Cardiac muscle cell (in vitro differentiated cells and primary cell): ENCODE results near the gene APAF1. TPM values are rescaled to one million over a fixed set of nuclear protein-coding genes. Genes with fewer than 3 reads are reported as not detected.

ENCODE experiments used
- DNase-seq, 2 donors: peaks; one replicate each; pipeline versions ENCODE4 v3.0.0 to v3.0.0-alpha.2; 2010 to 2017; ENCODE audit warnings: low read depth in 1 of 2, low spot score in 1 of 2
- H3K27ac ChIP-seq: fragments of 200-600 bp; sonication (generic); 2 replicates; pipeline ENCODE4 v1.5.1; 2016
- H3K27me3 ChIP-seq: fragments of 200-600 bp; sonication (generic); 2 replicates; pipeline ENCODE4 v1.6.0; 2016; ENCODE audit warnings: control low read depth
- H3K36me3 ChIP-seq: fragments of 200-600 bp; sonication (generic); 2 replicates; pipeline ENCODE4 v1.5.1; 2016; ENCODE audit warnings: control low read depth
- H3K4me1 ChIP-seq: fragments of 200-600 bp; sonication (generic); 2 replicates; pipeline ENCODE4 v1.8.1; 2017; ENCODE audit warnings: low read depth, mild to moderate bottlenecking, mixed run types
- H3K4me3 ChIP-seq: fragments of 200-600 bp; sonication (generic); 2 replicates; pipeline ENCODE4 v1.5.1; 2016; ENCODE audit warnings: mild to moderate bottlenecking
- H3K9me3 ChIP-seq: fragments of 200-600 bp; sonication (generic); 2 replicates; pipeline ENCODE4 v1.5.1; 2017; ENCODE audit warnings: low read depth, mild to moderate bottlenecking, control low read depth
- polyA plus RNA-seq: library from polyadenylated mRNA; unstranded; fragments of >200 nt; fragmentation: Nextera tagmentation; extraction: Ambion mirVana; gene quantifications from 2 replicates; pipeline ENCODE4 v1.2.1, GENCODE V29; 2016
- total RNA-seq: library from RNA; depleted of rRNA; stranded (reverse); fragments of >200 nt; gene quantifications from 2 replicates; pipeline ENCODE4 v1.2.3, GENCODE V29; 2016
- TF ChIP-seq, protein P1 (sequence below): IDR thresholded peaks from 2 replicates; pipeline ENCODE4 v1.5.1; 2012; ENCODE audit warnings: low read depth, mild to moderate bottlenecking, low read length

The APAF1 gene
- total and polyA plus RNA-seq, 2 experiments from 2014 or later: 11.8 to 13.8 TPM

DNA sequence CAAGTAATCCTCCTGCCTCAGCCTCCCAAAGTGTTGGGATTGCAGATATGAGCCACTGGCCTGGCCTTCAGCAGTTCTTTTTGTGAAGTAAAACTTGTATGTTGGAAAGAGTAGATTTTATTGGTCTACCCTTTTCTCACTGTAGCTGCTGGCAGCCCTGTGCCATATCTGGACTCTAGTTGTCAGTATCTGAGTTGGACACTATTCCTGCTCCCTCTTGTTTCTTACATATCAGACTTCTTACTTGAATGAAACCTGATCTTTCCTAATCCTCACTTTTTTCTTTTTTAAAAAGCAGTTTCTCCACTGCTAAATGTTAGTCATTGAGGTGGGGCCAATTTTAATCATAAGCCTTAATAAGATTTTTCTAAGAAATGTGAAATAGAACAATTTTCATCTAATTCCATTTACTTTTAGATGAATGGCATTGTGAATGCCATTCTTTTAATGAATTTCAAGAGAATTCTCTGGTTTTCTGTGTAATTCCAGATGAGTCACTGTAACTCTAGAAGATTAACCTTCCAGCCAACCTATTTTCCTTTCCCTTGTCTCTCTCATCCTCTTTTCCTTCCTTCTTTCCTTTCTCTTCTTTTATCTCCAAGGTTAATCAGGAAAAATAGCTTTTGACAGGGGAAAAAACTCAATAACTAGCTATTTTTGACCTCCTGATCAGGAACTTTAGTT, 88.7 kb downstream of the APAF1 start:
- peaks cover 4% of the 10 kb centered on the region for H3K4me1 ChIP-seq
- H3K27ac ChIP-seq: no peak overlapping the region
- TF ChIP-seq, protein P1, sequence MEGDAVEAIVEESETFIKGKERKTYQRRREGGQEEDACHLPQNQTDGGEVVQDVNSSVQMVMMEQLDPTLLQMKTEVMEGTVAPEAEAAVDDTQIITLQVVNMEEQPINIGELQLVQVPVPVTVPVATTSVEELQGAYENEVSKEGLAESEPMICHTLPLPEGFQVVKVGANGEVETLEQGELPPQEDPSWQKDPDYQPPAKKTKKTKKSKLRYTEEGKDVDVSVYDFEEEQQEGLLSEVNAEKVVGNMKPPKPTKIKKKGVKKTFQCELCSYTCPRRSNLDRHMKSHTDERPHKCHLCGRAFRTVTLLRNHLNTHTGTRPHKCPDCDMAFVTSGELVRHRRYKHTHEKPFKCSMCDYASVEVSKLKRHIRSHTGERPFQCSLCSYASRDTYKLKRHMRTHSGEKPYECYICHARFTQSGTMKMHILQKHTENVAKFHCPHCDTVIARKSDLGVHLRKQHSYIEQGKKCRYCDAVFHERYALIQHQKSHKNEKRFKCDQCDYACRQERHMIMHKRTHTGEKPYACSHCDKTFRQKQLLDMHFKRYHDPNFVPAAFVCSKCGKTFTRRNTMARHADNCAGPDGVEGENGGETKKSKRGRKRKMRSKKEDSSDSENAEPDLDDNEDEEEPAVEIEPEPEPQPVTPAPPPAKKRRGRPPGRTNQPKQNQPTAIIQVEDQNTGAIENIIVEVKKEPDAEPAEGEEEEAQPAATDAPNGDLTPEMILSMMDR: no peak
- no peak overlapping the region for H3K4me3 ChIP-seq
- H3K9me3 ChIP-seq: no peaks in the 10 kb centered on the region
- H3K27me3 ChIP-seq: no peaks in the 10 kb centered on the region
- no peak for DNase-seq
- H3K36me3 ChIP-seq: no peaks in the 10 kb centered on the region

DNA sequence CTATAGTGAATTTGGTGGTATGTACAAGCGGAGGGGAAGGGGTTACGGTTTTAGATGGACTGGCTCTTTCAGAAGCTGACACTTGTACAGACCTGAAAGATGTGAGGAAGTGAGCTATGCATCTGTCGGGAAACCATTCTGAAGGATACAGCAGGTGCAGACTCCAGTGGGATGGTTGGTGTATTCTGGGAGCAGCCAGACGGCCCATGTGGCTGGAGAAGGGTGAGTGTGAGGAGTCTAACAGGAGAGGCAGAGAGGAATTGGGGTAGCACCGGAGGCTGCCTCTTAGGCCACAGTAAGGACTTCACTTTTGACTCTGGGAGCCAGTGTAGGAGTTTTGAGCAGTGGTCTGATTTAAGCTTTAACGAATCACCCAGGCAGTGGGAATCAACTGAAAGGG, 90.7 kb downstream of the APAF1 start:
- DNase-seq: no peak
- no peak overlapping the region for H3K27ac ChIP-seq
- H3K4me1 ChIP-seq: peaks cover 4% of the 10 kb centered on the region
- TF ChIP-seq, protein P1: no peak
- no peak overlapping the region for H3K4me3 ChIP-seq
- no peaks in the 10 kb centered on the region for H3K36me3 ChIP-seq
- H3K27me3 ChIP-seq: no peaks in the 10 kb centered on the region
- no peaks in the 10 kb centered on the region for H3K9me3 ChIP-seq

DNA sequence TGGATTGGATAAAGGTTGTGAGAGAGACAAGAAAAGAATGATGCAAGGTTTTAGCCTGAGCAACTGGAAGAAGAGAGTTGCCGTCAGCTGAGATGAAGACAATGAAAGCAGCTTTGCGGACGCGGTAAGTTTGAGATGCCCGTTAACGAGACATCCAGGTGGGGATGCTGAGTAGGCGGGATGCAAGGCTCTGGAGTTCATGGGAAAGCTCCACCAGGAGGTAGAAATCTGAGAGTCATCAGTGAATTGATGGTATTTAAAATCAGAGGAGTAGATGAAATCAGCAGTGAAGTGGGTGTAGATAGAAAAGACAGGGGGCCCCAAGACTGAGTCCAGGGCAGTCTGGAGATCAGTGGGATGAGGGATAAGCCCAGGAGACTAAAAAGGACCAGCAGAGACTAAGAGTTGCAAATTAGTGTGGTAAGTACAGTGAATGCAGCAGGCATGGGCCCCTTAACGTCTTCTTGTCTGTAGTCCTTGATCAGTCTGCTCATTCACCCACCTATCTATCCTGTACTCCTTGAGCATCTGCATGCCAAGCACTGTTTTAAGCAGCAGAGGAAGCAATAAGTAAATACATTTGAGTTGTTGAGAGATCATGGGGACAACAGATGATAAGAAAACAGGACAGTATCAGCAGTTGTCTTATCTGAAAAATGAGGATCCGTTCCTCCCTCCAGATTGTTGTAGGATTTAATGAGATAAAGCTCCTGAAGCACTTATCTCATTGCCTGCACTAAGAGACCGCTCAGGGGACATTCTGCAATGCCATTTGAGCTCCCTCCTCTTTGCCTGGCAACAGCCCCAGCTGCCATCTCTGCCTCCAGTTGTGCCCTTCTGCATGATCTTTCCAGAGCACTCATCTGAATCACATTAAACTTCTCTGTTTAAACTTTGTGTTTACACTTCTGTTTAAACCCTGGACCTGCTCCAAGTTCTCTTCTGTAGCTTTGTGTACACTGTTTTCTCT, 91.5 kb downstream of the APAF1 start:
- peaks cover 4% of the 10 kb centered on the region for H3K4me1 ChIP-seq
- H3K27me3 ChIP-seq: no peaks in the 10 kb centered on the region
- no peaks in the 10 kb centered on the region for H3K9me3 ChIP-seq
- TF ChIP-seq, protein P1: no peak
- DNase-seq: no peak
- H3K27ac ChIP-seq: no peak overlapping the region
- no peaks in the 10 kb centered on the region for H3K36me3 ChIP-seq
- no peak overlapping the region for H3K4me3 ChIP-seq

GRCh38 chr12:98737322-98737712, 92.2 kb downstream of the APAF1 start:
- no peak overlapping the region for H3K4me3 ChIP-seq
- H3K27me3 ChIP-seq: no peaks in the 10 kb centered on the region
- TF ChIP-seq, protein P1: no peak
- H3K9me3 ChIP-seq: no peaks in the 10 kb centered on the region
- peaks cover 4% of the 10 kb centered on the region for H3K4me1 ChIP-seq
- no peak overlapping the region for H3K27ac ChIP-seq
- DNase-seq: no peak
- no peaks in the 10 kb centered on the region for H3K36me3 ChIP-seq

- H3K4me1 ChIP-seq: peaks cover 4% of the 10 kb centered on the region
- TF ChIP-seq, protein P1: no peak
- no peak overlapping the region for H3K4me3 ChIP-seq
- DNase-seq: no peak
- no peaks in the 10 kb centered on the region for H3K36me3 ChIP-seq
- H3K27ac ChIP-seq: no peak overlapping the region
- no peaks in the 10 kb centered on the region for H3K27me3 ChIP-seq
- no peaks in the 10 kb centered on the region for H3K9me3 ChIP-seq
Measured at GRCh38 chr12:98738002-98738401, 92.9 kb downstream of the APAF1 start.
